WTC11 (cell line): ENCODE data around the gene ADCY1. TPM values are rescaled to one million over a fixed set of nuclear protein-coding genes. Genes with fewer than 3 reads are reported as not detected.
A peak's percentile ranks its signal among the peaks of the same experiment; 100 is the strongest.
"Not testable (repeated sequence)": the region's sequence is repeated elsewhere in the genome, so short reads cannot be mapped to it uniquely, and the experiment has no call there.

Source experiments
- ATAC-seq: fragments of 200-7000 bp; cut with Tn5 transposase; 2 replicates; pipeline ENCODE4 v1.10.0; 2021; ENCODE audit warnings: mild to moderate bottlenecking, moderate library complexity
- CTCF ChIA-PET: fragments of 300-600 bp; sonication (Branson Sonifier 250); formaldehyde crosslinking; loops from one replicate; lab custom pipeline; 2021; ENCODE audit warnings: antibody characterized with exemption; lab: Charles Lee
- POLR2A ChIA-PET: fragments of 350-600 bp; sonication (Branson Sonifier 250); formaldehyde crosslinking; loops from one replicate; lab custom pipeline; 2021; ENCODE audit warnings: antibody characterized with exemption; lab: Charles Lee
- DNase-seq: peaks from one replicate; pipeline ENCODE4 v3.0.0; 2021; ENCODE audit warnings: low spot score
- H3K27ac Mint-ChIP-seq: 2 replicates; pipeline ENCODE4 v1.8.0; 2021; ENCODE audit warnings: mixed read lengths
- H3K27me3 Mint-ChIP-seq: 2 replicates; pipeline ENCODE4 v1.8.0; 2021; ENCODE audit warnings: low read depth, mild to moderate bottlenecking, moderate library complexity, mixed read lengths
- H3K36me3 Mint-ChIP-seq: 2 replicates; pipeline ENCODE4 v1.8.0; 2021; ENCODE audit warnings: mixed read lengths
- H3K4me1 Mint-ChIP-seq: 2 replicates; pipeline ENCODE4 v1.8.0; 2022; ENCODE audit warnings: mixed read lengths
- H3K4me3 Mint-ChIP-seq: 2 replicates; pipeline ENCODE4 v1.8.0; 2021; ENCODE audit warnings: mild to moderate bottlenecking, moderate library complexity, mixed read lengths
- H3K9me3 Mint-ChIP-seq: 2 replicates; pipeline ENCODE4 v1.8.0; 2021; ENCODE audit warnings: mixed read lengths
- ATF1 ChIP-seq: sonication (generic); formaldehyde crosslinking; IDR thresholded peaks from 2 replicates; pipeline ENCODE4 v1.8.1; 2023; ENCODE audit warnings: mild to moderate bottlenecking, moderate library complexity, missing genetic modification reagents
- CREB1 ChIP-seq: sonication (generic); formaldehyde crosslinking; IDR thresholded peaks from 2 replicates; pipeline ENCODE4 v1.8.0; 2023; ENCODE audit warnings: mild to moderate bottlenecking, missing genetic modification reagents
- CREM ChIP-seq: sonication (generic); formaldehyde crosslinking; IDR thresholded peaks from 2 replicates; pipeline ENCODE4 v1.8.1; 2022; ENCODE audit warnings: mild to moderate bottlenecking, missing genetic modification reagents, moderate library complexity
- ESRRA ChIP-seq: sonication (generic); formaldehyde crosslinking; IDR thresholded peaks from 2 replicates; pipeline ENCODE4 v1.8.1; 2022; ENCODE audit warnings: mild to moderate bottlenecking, missing genetic modification reagents, borderline replicate concordance
- ETV6 ChIP-seq: sonication (generic); formaldehyde crosslinking; IDR thresholded peaks from 2 replicates; pipeline ENCODE4 v1.8.1; 2022; ENCODE audit warnings: mild to moderate bottlenecking, missing genetic modification reagents
- FOXK1 ChIP-seq: sonication (generic); formaldehyde crosslinking; IDR thresholded peaks from 2 replicates; pipeline ENCODE4 v1.8.0; 2022; ENCODE audit warnings: mild to moderate bottlenecking, moderate library complexity, missing genetic modification reagents
- GABPB1 ChIP-seq: sonication (generic); formaldehyde crosslinking; IDR thresholded peaks from 2 replicates; pipeline ENCODE4 v1.8.1; 2023; ENCODE audit warnings: mild to moderate bottlenecking, missing genetic modification reagents
- MAX ChIP-seq: sonication (generic); formaldehyde crosslinking; IDR thresholded peaks from 2 replicates; pipeline ENCODE4 v1.8.0; 2022; ENCODE audit warnings: mild to moderate bottlenecking, missing genetic modification reagents
- MYBL2 ChIP-seq: sonication (generic); formaldehyde crosslinking; IDR thresholded peaks from 2 replicates; pipeline ENCODE4 v1.8.1; 2023; ENCODE audit warnings: mild to moderate bottlenecking, moderate library complexity, missing genetic modification reagents
- NFE2L1 ChIP-seq: sonication (generic); formaldehyde crosslinking; IDR thresholded peaks from 2 replicates; pipeline ENCODE4 v1.8.1; 2023; ENCODE audit warnings: missing genetic modification reagents
- NFYB ChIP-seq: sonication (generic); formaldehyde crosslinking; conservative IDR thresholded peaks from 2 replicates; pipeline ENCODE4 v1.8.0; 2022; ENCODE audit warnings: low read depth, missing genetic modification reagents
- SP1 ChIP-seq: sonication (generic); formaldehyde crosslinking; conservative IDR thresholded peaks from 2 replicates; pipeline ENCODE4 v1.8.1; 2022; ENCODE audit warnings: missing genetic modification reagents
- ZBTB21 ChIP-seq: sonication (generic); formaldehyde crosslinking; IDR thresholded peaks from 2 replicates; pipeline ENCODE4 v1.8.1; 2023; ENCODE audit warnings: mild to moderate bottlenecking, missing genetic modification reagents, borderline replicate concordance
- total RNA-seq: library from RNA; stranded (reverse); gene quantifications from 3 replicates; pipeline ENCODE4 v1.2.3, GENCODE V29; 2021
- TF ChIP-seq, protein P1 (sequence below): sonication (generic); formaldehyde crosslinking; IDR thresholded peaks from 2 replicates; pipeline ENCODE4 v1.8.0; 2022; ENCODE audit warnings: mild to moderate bottlenecking, missing genetic modification reagents
- TF ChIP-seq, protein P2 (sequence below): sonication (generic); formaldehyde crosslinking; IDR thresholded peaks from 2 replicates; pipeline ENCODE4 v1.8.1; 2023; ENCODE audit warnings: mild to moderate bottlenecking, missing genetic modification reagents, moderate library complexity

The ADCY1 gene
- total RNA-seq, 1 experiment from 2014 or later: 29.0 TPM

DNA sequence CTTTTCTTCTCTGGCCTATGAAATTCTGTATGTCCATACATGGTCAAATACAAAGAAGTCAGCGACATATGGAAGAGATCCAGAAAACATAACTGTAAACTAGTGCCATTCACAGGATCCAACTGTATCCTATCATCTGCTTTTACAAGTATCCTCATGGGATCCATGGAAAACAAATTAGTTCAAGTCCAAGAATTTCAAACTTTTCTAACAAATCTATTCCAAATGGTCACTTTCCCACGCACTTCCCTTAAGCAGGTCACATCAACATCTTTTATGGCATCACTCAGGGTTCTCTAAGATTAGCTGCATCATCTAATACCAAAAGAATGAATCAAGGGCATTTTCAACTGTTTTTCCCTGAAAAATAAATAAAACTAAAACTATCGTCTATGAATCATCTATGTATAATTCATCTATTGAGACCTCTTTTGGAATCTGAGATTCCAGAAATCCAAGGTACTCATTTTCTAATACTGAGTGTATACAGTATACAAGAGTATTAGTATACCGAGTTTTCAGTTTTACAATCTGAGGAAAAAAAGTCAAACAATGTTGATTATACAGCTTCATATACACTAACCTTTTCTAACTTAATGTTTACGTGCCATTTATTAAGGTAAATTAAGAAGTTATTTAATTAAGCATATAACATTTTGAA lies 187.5 kb downstream of the ADCY1 start:
- H3K27me3 Mint-ChIP-seq, H3K27ac Mint-ChIP-seq, DNase-seq, POLR2A ChIA-PET, H3K36me3 Mint-ChIP-seq, H3K4me3 Mint-ChIP-seq, H3K9me3 Mint-ChIP-seq, ATAC-seq, H3K4me1 Mint-ChIP-seq, CTCF ChIA-PET: not testable (repeated sequence)

GRCh38 chr7:45762225-45762994 lies 188.2 kb downstream of the ADCY1 start:
- H3K4me1 Mint-ChIP-seq, H3K27ac Mint-ChIP-seq, CTCF ChIA-PET, ATAC-seq, H3K4me3 Mint-ChIP-seq, DNase-seq, H3K27me3 Mint-ChIP-seq, H3K36me3 Mint-ChIP-seq, H3K9me3 Mint-ChIP-seq, POLR2A ChIA-PET: not testable (repeated sequence)

- peak overlapping the region; percentile 98 for H3K27ac Mint-ChIP-seq
- ATAC-seq (peak; percentile 100), DNase-seq (peak; percentile 99)
- H3K36me3 Mint-ChIP-seq, H3K9me3 Mint-ChIP-seq, POLR2A ChIA-PET, H3K27me3 Mint-ChIP-seq, H3K4me1 Mint-ChIP-seq: not testable (repeated sequence)
- TF ChIP-seq ETV6 (CRISPR knock-in tag): peak; percentile 44; the same call in 1 of the 2 replicates
- 0 out of 2 replicates have a peak, but pooled peaks have one; percentile 32 for TF ChIP-seq ESRRA (CRISPR knock-in tag)
- peak; percentile 42; the same call in 1 of the 2 replicates for TF ChIP-seq ATF1 (CRISPR knock-in tag)
- TF ChIP-seq MYBL2 (CRISPR knock-in tag): 0 out of 2 replicates have a peak, but pooled peaks have one; percentile 38
- TF ChIP-seq, protein P1, sequence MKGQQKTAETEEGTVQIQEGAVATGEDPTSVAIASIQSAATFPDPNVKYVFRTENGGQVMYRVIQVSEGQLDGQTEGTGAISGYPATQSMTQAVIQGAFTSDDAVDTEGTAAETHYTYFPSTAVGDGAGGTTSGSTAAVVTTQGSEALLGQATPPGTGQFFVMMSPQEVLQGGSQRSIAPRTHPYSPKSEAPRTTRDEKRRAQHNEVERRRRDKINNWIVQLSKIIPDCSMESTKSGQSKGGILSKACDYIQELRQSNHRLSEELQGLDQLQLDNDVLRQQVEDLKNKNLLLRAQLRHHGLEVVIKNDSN (CRISPR knock-in tag): 0 out of 2 replicates have a peak, but pooled peaks have one; percentile 7
- peak; percentile 63 for TF ChIP-seq SP1 (CRISPR knock-in tag)
- TF ChIP-seq MAX: peak; percentile 28; the same call in 1 of the 2 replicates
- peak; percentile 98 for TF ChIP-seq CREM (CRISPR knock-in tag)
- TF ChIP-seq NFE2L1 (CRISPR knock-in tag): 0 out of 2 replicates have a peak, but pooled peaks have one; percentile 19
- peak; percentile 77; the same call in 1 of the 2 replicates for TF ChIP-seq ZBTB21 (CRISPR knock-in tag)
- peak; percentile 67; the same call in 1 of the 2 replicates for TF ChIP-seq CREB1 (CRISPR knock-in tag)
- peak; percentile 96 for TF ChIP-seq FOXK1 (CRISPR knock-in tag)
- peak; percentile 80 for TF ChIP-seq NFYB (CRISPR knock-in tag)
- peak; percentile 47; the same call in 1 of the 2 replicates for TF ChIP-seq GABPB1 (CRISPR knock-in tag)
- TF ChIP-seq, protein P2, sequence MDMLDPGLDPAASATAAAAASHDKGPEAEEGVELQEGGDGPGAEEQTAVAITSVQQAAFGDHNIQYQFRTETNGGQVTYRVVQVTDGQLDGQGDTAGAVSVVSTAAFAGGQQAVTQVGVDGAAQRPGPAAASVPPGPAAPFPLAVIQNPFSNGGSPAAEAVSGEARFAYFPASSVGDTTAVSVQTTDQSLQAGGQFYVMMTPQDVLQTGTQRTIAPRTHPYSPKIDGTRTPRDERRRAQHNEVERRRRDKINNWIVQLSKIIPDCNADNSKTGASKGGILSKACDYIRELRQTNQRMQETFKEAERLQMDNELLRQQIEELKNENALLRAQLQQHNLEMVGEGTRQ (CRISPR knock-in tag): peak; percentile 41; the same call in 1 of the 2 replicates
- H3K4me3 Mint-ChIP-seq: peak overlapping the region; percentile 84
- CTCF ChIA-PET: interaction anchor here (1.2 to 1.3 kb wide), 2 partner anchors 46 to 103 kb away, joined by 3 read pairs; no protein-coding TSS in a partner anchor
These were observed 194.6 kb downstream of the ADCY1 start for GRCh38 chr7:45768516-45769394.

DNA sequence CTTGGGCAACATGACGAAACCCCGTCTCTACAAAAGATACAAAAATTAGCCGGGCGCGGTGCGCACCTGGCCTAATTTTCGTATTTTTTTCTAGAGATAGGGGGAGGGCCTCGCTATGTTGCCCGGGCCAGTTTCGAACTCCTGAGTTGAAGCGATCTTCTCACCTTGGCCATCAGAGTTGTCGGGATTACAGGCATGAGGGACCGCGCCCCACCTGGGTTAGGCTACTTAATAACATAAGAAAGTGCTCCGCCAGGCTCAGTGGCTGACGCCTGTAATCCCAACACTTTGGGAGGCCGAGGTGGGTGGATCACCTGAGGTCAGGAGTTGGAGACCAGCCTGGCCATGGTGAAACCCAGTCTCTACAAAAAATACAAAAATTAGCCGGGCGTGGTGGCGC lies 195.5 kb downstream of the ADCY1 start:
- H3K4me3 Mint-ChIP-seq: peak overlapping the region; percentile 84
- DNase-seq, H3K4me1 Mint-ChIP-seq, POLR2A ChIA-PET, H3K36me3 Mint-ChIP-seq, H3K27ac Mint-ChIP-seq, ATAC-seq, H3K27me3 Mint-ChIP-seq, H3K9me3 Mint-ChIP-seq: not testable (repeated sequence)
- CTCF ChIA-PET: interaction anchor here (1.3 kb wide), 1 partner anchor 102 kb away, joined by 3 read pairs; no protein-coding TSS in a partner anchor
